Measurements from ENCODE around the gene SLC35F3.
"Not testable (repeated sequence)": the region's sequence is repeated elsewhere in the genome, so short reads cannot be mapped to it uniquely, and the experiment has no call there.

SLC35F3 gene

GRCh38 chr1:234231061-234231892, 326.8 kb downstream of the SLC35F3 start:
- no peak for DNase-seq

- DNase-seq: no peak
Measured at GRCh38 chr1:234231893-234232276, 327.4 kb downstream of the SLC35F3 start.

- DNase-seq: no peak
Measured at GRCh38 chr1:234234199-234234598, 329.7 kb downstream of the SLC35F3 start.

- DNase-seq: no peak
Measured at GRCh38 chr1:234235434-234235881, 331.0 kb downstream of the SLC35F3 start.

- DNase-seq: no peak
Measured at GRCh38 chr1:234237393-234237792, 332.9 kb downstream of the SLC35F3 start.

GRCh38 chr1:234238060-234238459, 333.6 kb downstream of the SLC35F3 start:
- no peak for DNase-seq

- no peak for DNase-seq
Measured at GRCh38 chr1:234239515-234239914, 335.0 kb downstream of the SLC35F3 start.

GRCh38 chr1:234239936-234240335, 335.5 kb downstream of the SLC35F3 start:
- no peak for DNase-seq

- DNase-seq: no peak
Measured at GRCh38 chr1:234240680-234241079, 336.2 kb downstream of the SLC35F3 start.

GRCh38 chr1:234241941-234242490, 337.5 kb downstream of the SLC35F3 start:
- no peak for DNase-seq

GRCh38 chr1:234243521-234244260, 339.2 kb downstream of the SLC35F3 start:
- no peak for DNase-seq

GRCh38 chr1:234244482-234244881, 340.0 kb downstream of the SLC35F3 start:
- DNase-seq: peak; percentile 86

GRCh38 chr1:234246638-234247116, 342.2 kb downstream of the SLC35F3 start:
- no peak for DNase-seq

GRCh38 chr1:234247746-234248145, 343.3 kb downstream of the SLC35F3 start:
- not testable (repeated sequence) for DNase-seq

GRCh38 chr1:234250747-234251146, 346.3 kb downstream of the SLC35F3 start:
- DNase-seq: no peak

- no peak for DNase-seq
Measured at GRCh38 chr1:234253732-234254131, 349.3 kb downstream of the SLC35F3 start.

- DNase-seq: no peak
Measured at GRCh38 chr1:234256359-234256758, 351.9 kb downstream of the SLC35F3 start.

- no peak for DNase-seq
Measured at GRCh38 chr1:234258071-234258470, 353.6 kb downstream of the SLC35F3 start.

GRCh38 chr1:234260578-234260977, 356.1 kb downstream of the SLC35F3 start:
- DNase-seq: no peak

- DNase-seq: no peak
Measured at GRCh38 chr1:234261545-234261944, 357.1 kb downstream of the SLC35F3 start.

- DNase-seq: no peak
Measured at GRCh38 chr1:234262007-234262753, 357.7 kb downstream of the SLC35F3 start.

- no peak for DNase-seq
Measured at GRCh38 chr1:234262754-234263105, 358.3 kb downstream of the SLC35F3 start.

- no peak for DNase-seq
Measured at GRCh38 chr1:234264832-234265231, 360.4 kb downstream of the SLC35F3 start.

Data from inflammatory macrophage treated with lipopolysaccharide for 4 hours (primary cell).